ENCODE results near the gene NLRP10.

- TF ChIP-seq ZNF274 (IDR thresholded peaks at IDR 0.05; ENCODE audit: low read depth, low read length) (no peak), SUZ12 (IDR thresholded peaks at IDR 0.05; ENCODE audit: extremely low read depth, insufficient read depth, insufficient read length) (no peak), YY1 (IDR thresholded peaks at IDR 0.05; ENCODE audit: insufficient read depth, insufficient read length) (no peak)
Observed at GRCh38 chr11:7936615-7937014, 28.6 kb downstream of the NLRP10 start.
